Ishikawa (cell line): ENCODE results near the gene SLCO4A1.

ENCODE experiments used
- CEBPB ChIP-seq: IDR thresholded peaks from 2 replicates; pipeline ENCODE4 v1.6.1; 2012
- CREB1 ChIP-seq: IDR thresholded peaks from 2 replicates; pipeline ENCODE4 v1.6.1; 2012; ENCODE audit warnings: low read depth
- EGR1 ChIP-seq: IDR thresholded peaks from 2 replicates; pipeline ENCODE4 v1.6.1; 2012
- EP300 ChIP-seq: IDR thresholded peaks from 2 replicates; pipeline ENCODE4 v1.6.1; 2012; ENCODE audit warnings: borderline replicate concordance
- FOXM1 ChIP-seq: IDR thresholded peaks from 2 replicates; pipeline ENCODE4 v1.6.1; 2012; ENCODE audit warnings: low read depth, borderline replicate concordance
- MAX ChIP-seq: IDR thresholded peaks from 2 replicates; pipeline ENCODE4 v1.6.1; 2012
- NFIC ChIP-seq: IDR thresholded peaks from 2 replicates; pipeline ENCODE4 v1.6.1; 2012
- RAD21 ChIP-seq: IDR thresholded peaks from 2 replicates; pipeline ENCODE4 v1.6.1; 2012; ENCODE audit warnings: low read depth
- REST ChIP-seq: IDR thresholded peaks from 2 replicates; pipeline ENCODE4 v1.6.1; 2012; ENCODE audit warnings: low read depth, mild to moderate bottlenecking
- TAF1 ChIP-seq: IDR thresholded peaks from 2 replicates; pipeline ENCODE4 v1.6.1; 2012; ENCODE audit warnings: low read depth, mild to moderate bottlenecking
- TCF12 ChIP-seq: IDR thresholded peaks from 2 replicates; pipeline ENCODE4 v1.6.1; 2012; ENCODE audit warnings: low read depth
- TEAD4 ChIP-seq: IDR thresholded peaks from 2 replicates; pipeline ENCODE4 v1.6.1; 2012
- USF1 ChIP-seq: IDR thresholded peaks from 2 replicates; pipeline ENCODE4 v1.6.1; 2012
- YY1 ChIP-seq: IDR thresholded peaks from 2 replicates; pipeline ENCODE4 v1.6.1; 2012; ENCODE audit warnings: low read depth
- ZBTB7A ChIP-seq: IDR thresholded peaks from 2 replicates; pipeline ENCODE4 v1.6.1; 2012; ENCODE audit warnings: low read depth

Gene SLCO4A1

GRCh38 chr20:62655282-62656196 is 13.2 kb downstream of the SLCO4A1 start:
- TF ChIP-seq CREB1: no peak
- TF ChIP-seq RAD21: 0 out of 2 replicates have a peak, but pooled peaks have one; percentile 12

- TF ChIP-seq USF1 (no peak), CREB1 (no peak), FOXM1 (no peak), RAD21 (no peak), TAF1 (no peak), ZBTB7A (no peak), REST (no peak), NFIC (no peak), EP300 (no peak), YY1 (no peak), MAX (no peak), TCF12 (no peak), EGR1 (no peak), CEBPB (no peak)
Measured at GRCh38 chr20:62656197-62656918, 14.1 kb downstream of the SLCO4A1 start.

- TF ChIP-seq CEBPB (no peak), FOXM1 (no peak), MAX (no peak), TCF12 (no peak), NFIC (no peak), EGR1 (no peak), RAD21 (no peak), YY1 (no peak), USF1 (no peak), TEAD4 (no peak), ZBTB7A (no peak), CREB1 (no peak), REST (no peak), EP300 (no peak), TAF1 (no peak)
Measured at GRCh38 chr20:62656919-62657588, 14.8 kb downstream of the SLCO4A1 start.

- no peak for TF ChIP-seq NFIC
- no peak for TF ChIP-seq REST
Measured at GRCh38 chr20:62657589-62657942, 15.3 kb downstream of the SLCO4A1 start.
